ENCODE results near the gene HK2. TPM values are rescaled to one million over a fixed set of nuclear protein-coding genes. Genes with fewer than 3 reads are reported as not detected.

The HK2 gene
- total RNA-seq, 1 donor from 2014 or later: 46.7 TPM

GRCh38 chr2:74846481-74846880 is 12.6 kb downstream of the HK2 start:
- Mint-ChIP-seq H3K4me1 (ENCODE audit: low read depth, unreplicated experiment) (peaks cover 70% of the 10 kb centered on the region), H3K27me3 (ENCODE audit: low read depth, unreplicated experiment) (no peaks in the 10 kb centered on the region), H3K27ac (ENCODE audit: unreplicated experiment) (no peak overlapping the region), H3K36me3 (ENCODE audit: low read depth, unreplicated experiment) (no peaks in the 10 kb centered on the region), H3K4me3 (ENCODE audit: unreplicated experiment) (no peak overlapping the region), H3K9me3 (ENCODE audit: unreplicated experiment) (no peaks in the 10 kb centered on the region)
- no peak for FAIRE-seq
- H3K27me3 ChIP-seq (ENCODE audit: insufficient read depth, low read length): no peaks in the 10 kb centered on the region
- no peak overlapping the region for H3K9ac ChIP-seq (ENCODE audit: low read length)
- TF ChIP-seq EZH2 (IDR thresholded peaks at IDR 0.05; ENCODE audit: insufficient read depth, low read length) (no peak), CTCF (IDR thresholded peaks at IDR 0.05; ENCODE audit: insufficient read depth, low read depth, low read length) (no peak)
- no peak overlapping the region for H3K4me3 ChIP-seq (ENCODE audit: insufficient read depth, low read depth, low read length)
- H2AFZ ChIP-seq (ENCODE audit: low read depth, low read length): no peak overlapping the region
- no peak overlapping the region for H3K27ac ChIP-seq (ENCODE audit: low read depth, low read length)
- peak overlapping the region; percentile 75 for H3K4me2 ChIP-seq (ENCODE audit: low read length)
- peaks cover 2% of the 10 kb centered on the region for H4K20me1 ChIP-seq (ENCODE audit: insufficient read depth, low read length)
- no peaks in the 10 kb centered on the region for H3K9me3 ChIP-seq (ENCODE audit: insufficient read depth, low read depth, low read length)
- DNase-seq (ENCODE audit: low read depth): no peak
- peaks cover 30% of the 10 kb centered on the region for H3K79me2 ChIP-seq (ENCODE audit: insufficient read depth, low read length)
- no peaks in the 10 kb centered on the region for H3K36me3 ChIP-seq (ENCODE audit: insufficient read depth, low read length)
- H3K4me1 ChIP-seq (ENCODE audit: insufficient read depth, low read length): peaks cover 50% of the 10 kb centered on the region

- H3K36me3 Mint-ChIP-seq (ENCODE audit: low read depth, unreplicated experiment): peaks cover 3% of the 10 kb centered on the region
- H3K36me3 ChIP-seq (ENCODE audit: insufficient read depth, low read length): no peaks in the 10 kb centered on the region
- H3K27me3 Mint-ChIP-seq (ENCODE audit: low read depth, unreplicated experiment): no peaks in the 10 kb centered on the region
- H3K4me3 ChIP-seq (ENCODE audit: insufficient read depth, low read depth, low read length): no peak overlapping the region
- no peaks in the 10 kb centered on the region for H3K9me3 Mint-ChIP-seq (ENCODE audit: unreplicated experiment)
- peaks cover 57% of the 10 kb centered on the region for H3K4me1 ChIP-seq (ENCODE audit: insufficient read depth, low read length)
- H4K20me1 ChIP-seq (ENCODE audit: insufficient read depth, low read length): peaks cover 7% of the 10 kb centered on the region
- no peak overlapping the region for H3K27ac ChIP-seq (ENCODE audit: low read depth, low read length)
- H3K27ac Mint-ChIP-seq (ENCODE audit: unreplicated experiment): peak overlapping the region; percentile 42
- no peak overlapping the region for H2AFZ ChIP-seq (ENCODE audit: low read depth, low read length)
- H3K4me2 ChIP-seq (ENCODE audit: low read length): no peak overlapping the region
- H3K4me1 Mint-ChIP-seq (ENCODE audit: low read depth, unreplicated experiment): peaks cover 72% of the 10 kb centered on the region
- no peaks in the 10 kb centered on the region for H3K27me3 ChIP-seq (ENCODE audit: insufficient read depth, low read length)
- no peak for TF ChIP-seq EZH2 (IDR thresholded peaks at IDR 0.05; ENCODE audit: insufficient read depth, low read length)
- no peak for TF ChIP-seq CTCF (IDR thresholded peaks at IDR 0.05; ENCODE audit: insufficient read depth, low read depth, low read length)
- H3K9ac ChIP-seq (ENCODE audit: low read length): no peak overlapping the region
- DNase-seq (ENCODE audit: low read depth) (no peak), FAIRE-seq (no peak)
- peaks cover 24% of the 10 kb centered on the region for H3K79me2 ChIP-seq (ENCODE audit: insufficient read depth, low read length)
- no peaks in the 10 kb centered on the region for H3K9me3 ChIP-seq (ENCODE audit: insufficient read depth, low read depth, low read length)
- H3K4me3 Mint-ChIP-seq (ENCODE audit: unreplicated experiment): no peak overlapping the region
Observed at GRCh38 chr2:74847070-74847858, 13.3 kb downstream of the HK2 start.
